IPS DF 19.7 (cell line): Measurements from ENCODE around the gene CD164L2.

Experiments used
- DNase-seq: peaks from one replicate; pipeline ENCODE4 v3.0.0-alpha.2; 2013; ENCODE audit warnings: low read depth, low spot score

CD164L2 gene

DNA sequence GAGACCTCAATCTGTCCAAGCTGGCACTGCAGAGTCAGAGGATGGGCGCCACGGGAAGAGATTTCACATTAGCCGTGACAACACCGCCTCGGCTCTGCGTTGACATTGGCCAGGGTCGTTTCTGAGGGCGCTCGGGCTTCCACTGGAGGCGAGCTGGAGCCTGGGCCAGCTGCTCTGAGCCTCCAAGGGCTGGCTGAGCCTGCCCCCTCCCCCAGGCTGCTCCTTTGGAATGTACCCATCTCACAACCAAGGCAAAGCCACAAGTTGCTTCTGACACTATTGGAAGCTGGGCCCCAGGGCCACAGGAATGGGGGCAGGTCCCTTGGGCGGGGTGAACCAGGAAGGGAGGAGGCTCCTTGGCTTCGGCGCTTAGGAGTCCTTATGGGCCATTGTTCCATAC is 21.9 kb upstream of the CD164L2 start:
- no peak for DNase-seq

DNA sequence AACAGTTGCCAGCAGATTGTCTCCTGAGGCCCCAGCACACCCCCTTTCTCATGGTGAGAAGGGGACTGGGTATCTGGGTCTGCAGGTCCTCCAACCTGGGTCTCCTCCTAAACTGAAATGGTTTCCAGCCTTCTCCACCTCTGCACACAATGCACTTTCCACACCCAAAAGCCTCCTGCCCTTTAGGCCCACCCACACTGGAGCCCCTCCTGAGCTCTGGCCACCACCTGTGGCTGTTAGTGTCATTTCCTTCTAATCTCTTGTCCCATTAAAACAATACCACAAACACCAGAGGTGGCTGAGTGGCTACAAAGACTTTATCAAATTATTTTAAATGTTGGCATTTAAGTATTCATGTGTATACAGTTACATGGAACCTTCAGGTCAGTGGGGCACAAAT is 20.8 kb upstream of the CD164L2 start:
- no peak for DNase-seq

GRCh38 chr1:27403065-27403726 is 20.1 kb upstream of the CD164L2 start:
- no peak for DNase-seq

DNA sequence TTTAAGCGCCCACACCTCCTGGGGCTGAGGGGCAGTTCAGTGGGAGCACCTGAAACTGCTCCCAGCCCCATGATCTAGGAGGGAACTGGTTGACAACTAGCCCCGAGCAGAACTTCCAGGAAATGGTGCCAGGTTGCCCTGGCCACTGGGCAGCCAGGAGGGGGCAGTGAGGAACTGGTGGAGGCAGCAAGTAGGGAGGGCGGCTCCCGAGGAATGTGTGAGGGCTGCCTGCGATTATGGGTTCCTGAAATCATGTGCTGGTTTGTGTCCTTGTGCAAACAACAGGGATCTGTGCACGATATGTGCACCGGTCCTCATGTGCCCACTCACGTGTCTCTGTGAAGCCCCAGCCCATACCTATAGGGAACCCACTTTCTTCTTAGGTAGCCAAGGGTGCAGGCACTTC is 19.2 kb upstream of the CD164L2 start:
- no peak for DNase-seq

GRCh38 chr1:27400963-27401341 is 17.8 kb upstream of the CD164L2 start:
- DNase-seq, result no peak

GRCh38 chr1:27400082-27400962 is 17.2 kb upstream of the CD164L2 start:
- DNase-seq, result no peak

DNA sequence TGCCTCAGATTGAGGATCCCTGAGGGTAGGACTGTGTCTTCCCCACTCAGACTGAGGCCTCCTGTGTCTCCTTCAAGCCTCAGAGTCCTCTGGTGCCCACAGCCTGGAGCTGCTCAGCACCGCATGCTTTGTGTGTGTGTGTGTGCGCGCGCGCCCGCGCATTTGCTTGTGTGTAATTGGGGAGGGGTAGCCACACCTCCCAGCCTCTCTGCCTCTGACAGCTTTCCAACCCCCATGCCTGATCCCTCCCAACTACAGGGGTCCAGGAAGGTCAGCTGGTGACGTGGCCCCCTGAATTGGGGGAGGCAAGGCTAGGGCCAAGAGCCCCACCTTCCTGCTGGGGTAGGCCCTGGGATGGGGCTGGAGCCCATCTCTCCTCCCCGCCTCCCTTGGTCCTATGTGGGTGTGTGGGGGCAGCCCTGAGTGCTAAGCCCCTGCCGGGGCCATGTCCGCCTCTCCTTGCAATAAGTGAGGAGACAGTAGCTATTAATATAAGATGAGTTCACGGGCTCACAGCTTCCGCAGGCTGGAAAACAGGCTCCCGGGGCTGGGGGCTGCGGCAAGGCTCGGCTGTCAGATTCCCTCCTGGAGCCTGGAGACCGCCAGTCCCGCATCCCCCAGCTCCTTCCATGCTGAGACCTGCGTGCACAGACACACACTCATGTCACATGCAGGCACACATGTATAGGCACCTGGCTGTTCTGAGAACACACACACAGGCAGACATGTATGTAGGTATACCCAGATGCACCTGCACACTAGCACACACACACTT is 16.3 kb upstream of the CD164L2 start:
- no peak for DNase-seq

DNA sequence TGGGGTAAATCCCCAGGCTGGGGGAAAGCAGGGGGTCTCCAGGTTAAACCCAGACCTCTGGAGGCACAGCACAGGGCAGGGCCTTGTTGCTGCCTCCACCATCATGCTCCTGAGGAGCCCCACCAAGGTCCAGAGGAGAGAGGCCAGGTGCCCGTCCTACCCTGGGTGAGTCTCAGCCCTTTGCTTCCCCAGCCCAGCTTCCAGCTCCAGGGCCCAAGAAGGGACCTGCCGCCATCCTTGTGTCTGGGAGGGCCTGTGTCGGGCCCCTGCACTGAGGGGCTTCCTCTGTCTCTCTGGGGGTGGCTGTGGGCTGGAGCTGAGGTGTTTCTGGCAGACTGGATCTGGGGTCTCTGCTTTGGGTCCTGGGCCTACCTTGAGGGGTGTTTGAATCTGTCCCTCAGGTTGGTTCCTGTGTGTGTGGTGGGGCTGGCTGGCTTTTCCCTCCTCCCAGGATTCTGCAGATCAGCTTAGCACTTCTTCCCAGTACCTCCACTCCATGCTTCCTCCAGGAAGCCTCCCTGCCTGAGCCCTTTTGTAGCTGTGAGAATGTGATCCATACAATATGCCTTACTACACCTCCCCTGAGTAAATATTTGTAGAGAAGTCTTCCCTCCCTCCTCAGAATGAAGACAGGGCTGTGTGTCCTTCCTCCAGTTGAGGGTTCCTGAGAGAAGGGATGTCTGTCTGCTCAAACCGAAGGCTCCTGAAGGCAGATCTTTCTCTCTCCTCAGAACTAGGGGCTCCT is 15.4 kb upstream of the CD164L2 start:
- DNase-seq, result no peak

DNA sequence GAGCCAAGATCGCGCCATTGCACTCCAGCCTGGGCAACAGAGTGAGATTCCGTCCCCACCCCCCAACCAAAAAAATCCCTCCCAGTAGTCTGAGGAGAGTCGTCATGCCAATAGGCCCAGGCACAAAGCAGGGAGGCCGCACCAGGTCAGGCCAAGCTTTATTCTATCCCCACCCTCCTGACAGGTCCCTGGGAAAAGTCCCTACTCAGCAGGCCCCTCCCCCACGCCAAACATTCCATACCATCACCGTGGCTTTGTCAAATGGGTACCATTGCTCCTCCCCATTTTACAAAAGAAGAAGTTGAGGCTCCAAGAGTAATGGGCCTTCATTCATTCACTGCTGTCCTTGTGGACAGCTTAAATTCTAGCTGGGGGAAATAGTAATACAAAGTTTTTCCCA is 14.6 kb upstream of the CD164L2 start:
- DNase-seq, result no peak

DNA sequence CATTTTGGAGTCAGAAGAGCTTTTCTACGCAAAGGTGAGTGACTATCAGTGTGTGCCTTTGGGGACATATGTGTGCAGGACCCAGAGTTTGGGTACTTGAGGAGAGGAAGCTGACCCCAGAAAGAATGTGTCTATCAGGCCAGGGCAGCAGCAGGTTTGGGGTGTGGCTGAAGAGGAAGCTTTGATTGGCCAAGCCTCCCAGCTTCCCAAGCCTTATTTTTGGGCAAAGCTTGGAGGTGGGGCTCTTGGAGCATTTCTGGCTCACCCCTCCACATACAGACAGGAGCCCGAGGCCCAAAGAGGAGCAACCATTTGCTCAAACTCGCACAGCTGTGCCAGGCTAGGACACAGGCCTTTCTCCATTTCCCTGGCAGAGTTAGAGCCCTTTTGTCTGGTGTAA is 14.0 kb upstream of the CD164L2 start:
- no peak for DNase-seq

DNA sequence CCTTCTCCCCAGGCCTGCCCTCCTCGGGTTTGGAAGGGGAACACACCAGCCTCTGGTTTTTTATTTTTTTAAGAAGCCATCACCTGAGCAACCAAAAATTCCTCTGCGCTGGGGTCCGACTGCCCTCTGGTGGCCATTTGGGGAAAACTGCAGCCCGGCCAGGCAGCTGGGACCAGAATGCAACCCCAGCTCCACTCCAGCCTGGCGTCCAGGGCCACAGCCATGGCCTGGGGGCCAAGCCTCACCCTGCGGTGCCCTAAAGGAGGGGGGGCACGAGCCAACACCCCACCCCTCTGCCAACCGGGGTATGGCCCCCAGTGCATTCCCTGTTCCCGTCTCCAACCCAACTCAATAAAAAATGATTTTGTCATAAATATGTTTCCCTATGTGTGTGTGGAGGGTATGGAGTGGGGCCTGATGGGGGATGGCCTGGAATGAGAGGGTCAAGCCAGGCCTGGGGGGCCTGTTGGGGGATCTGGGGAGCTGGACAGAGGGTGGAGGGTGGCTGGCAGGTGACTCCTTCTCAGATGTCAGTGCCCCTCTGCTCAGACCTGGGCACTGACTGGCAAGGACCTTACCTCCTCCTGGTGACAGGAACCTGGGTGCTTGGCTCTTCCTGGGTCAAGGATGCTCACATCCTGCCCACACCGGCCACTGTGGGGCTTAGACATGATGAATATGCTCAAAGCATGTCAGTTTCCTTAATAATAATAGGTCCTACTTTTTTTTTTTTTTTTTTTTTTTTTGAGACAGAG is 12.5 kb upstream of the CD164L2 start:
- DNase-seq, result no peak

DNA sequence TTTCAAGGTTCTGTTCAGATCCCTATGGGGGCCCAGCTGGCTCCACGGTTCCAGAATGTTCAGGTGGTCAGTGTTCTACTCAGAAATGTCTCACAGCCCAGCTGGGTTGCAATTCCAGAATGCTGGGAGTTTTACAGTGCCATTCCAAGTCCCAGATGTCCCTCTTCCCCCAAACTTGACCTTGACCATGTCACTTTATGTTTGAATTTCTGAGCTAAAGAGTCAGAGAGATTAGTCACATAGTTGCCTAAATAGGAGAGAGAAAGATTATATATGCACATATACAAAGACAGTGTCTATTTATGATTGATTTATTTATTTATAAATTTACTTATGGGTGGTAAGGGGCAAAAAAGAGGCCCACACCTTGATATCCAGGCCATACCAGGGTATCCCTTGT is 11.8 kb upstream of the CD164L2 start:
- no peak for DNase-seq

- DNase-seq, result no peak
Observed at GRCh38 chr1:27394282-27394658, 11.1 kb upstream of the CD164L2 start.

DNA sequence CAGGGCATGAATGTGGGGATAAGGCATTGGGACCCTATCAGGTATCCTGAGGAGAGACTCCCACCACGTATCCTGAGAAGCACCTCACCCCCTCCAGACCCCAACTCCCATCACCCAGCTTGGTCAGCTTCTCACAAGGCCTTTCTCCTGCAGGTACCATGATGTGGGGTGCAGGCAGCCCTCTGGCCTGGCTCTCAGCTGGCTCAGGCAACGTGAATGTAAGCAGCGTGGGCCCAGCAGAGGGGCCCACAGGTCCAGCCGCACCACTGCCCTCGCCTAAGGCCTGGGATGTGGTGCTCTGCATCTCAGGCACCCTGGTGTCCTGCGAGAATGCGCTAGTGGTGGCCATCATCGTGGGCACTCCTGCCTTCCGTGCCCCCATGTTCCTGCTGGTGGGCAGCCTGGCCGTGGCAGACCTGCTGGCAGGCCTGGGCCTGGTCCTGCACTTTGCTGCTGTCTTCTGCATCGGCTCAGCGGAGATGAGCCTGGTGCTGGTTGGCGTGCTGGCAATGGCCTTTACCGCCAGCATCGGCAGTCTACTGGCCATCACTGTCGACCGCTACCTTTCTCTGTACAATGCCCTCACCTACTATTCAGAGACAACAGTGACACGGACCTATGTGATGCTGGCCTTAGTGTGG is 10.6 kb upstream of the CD164L2 start:
- no peak for DNase-seq

DNA sequence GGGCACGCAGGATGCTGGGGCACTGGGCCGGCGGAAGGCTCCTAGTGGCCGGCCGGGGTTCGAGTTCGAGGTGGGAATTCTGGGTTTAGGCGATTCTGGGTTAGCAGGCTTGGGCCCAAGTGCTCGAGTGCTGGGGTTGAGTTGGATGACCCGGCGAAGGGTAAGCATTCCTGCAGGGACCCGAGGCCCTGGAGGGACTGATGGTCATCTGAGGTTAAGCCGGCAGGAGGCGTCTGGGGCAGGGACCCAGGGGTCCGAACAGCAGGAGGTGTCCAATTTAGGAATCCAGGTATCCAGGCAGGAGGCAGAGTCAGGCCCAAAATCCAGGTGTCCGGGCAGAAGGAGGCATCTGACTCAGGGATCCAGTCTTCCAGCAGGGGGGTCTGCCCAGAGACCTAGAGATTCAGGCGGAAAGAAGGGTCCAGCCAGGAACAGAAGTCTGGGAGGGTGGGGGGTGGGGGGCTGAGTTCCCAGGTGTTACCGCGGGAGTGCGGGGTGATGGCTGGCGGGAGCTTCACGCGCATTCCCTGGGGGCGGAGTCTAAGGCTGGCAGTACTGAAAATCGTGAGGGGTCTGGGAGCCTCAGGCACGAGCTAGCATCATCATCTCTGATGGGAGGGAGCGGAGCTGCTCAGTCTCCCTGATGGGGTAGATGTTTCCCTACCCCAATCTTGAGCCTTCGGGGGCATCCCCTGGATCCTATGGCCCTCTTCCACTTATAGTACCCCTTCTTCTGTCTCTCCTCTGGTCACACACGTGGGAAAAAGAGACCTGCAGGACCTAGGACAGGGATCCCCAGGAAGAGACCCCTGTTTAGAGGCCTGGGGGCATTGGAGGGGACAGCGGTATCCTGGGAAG is 9.9 kb upstream of the CD164L2 start:
- no peak for DNase-seq

DNA sequence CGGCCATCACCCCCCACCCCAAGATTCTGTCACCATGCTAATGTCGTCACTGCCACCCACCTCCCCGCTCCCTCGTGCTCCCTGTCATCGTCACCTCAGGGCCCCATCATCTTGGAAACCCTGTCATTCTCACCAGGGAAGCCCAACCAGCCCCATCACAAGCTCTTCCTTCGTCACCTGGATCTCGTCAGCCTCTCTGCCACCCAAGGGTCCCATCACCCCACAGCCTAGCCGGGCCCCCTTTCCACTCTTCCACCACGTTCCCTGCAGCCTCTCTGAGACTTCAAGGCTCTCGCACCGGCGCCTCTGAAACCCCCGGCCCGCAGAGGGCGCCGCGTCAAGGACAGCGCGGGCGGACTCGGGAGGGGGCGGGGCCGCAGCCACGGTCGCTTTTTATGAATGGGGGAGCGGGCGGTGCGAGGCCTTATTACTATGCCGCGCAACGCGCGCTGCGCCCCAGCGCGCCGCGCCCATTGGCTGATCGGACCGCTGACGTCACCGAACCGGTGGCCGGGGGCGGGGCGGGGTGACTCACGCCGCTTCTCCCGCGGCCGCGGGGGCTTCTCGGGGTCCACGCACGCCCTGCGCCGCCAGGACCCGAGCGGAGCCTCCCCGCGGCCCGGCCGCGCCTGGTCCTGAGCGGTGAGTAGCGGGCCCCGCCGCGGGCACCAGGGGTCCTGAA is 9.1 kb upstream of the CD164L2 start, which contains the start of gene GPR3:
Gene GPR3, plus strand, starts transcription at position 527 of the 682 bp plus-strand sequence. CDS start 1,177 bp downstream, outside the sequence.
- DNase-seq, result no peak

- DNase-seq, result no peak
Observed at GRCh38 chr1:27391511-27392095, 8.5 kb upstream of the CD164L2 start.

- DNase-seq, result no peak
Observed at GRCh38 chr1:27388337-27389005, 5.3 kb upstream of the CD164L2 start.
